BE2C (cell line): Measurements from ENCODE around the gene NETO1.

Experiments
- DNase-seq: peaks from one replicate; pipeline ENCODE4 v3.0.0-alpha.2; 2020
- H3K27me3 ChIP-seq: fragments of 250-450 bp; sonication (Bioruptor Pico); 2 replicates; pipeline ENCODE4 v1.5.1; 2020; ENCODE audit warnings: mild to moderate bottlenecking
- H3K36me3 ChIP-seq: fragments of 250-450 bp; sonication (Bioruptor Pico); 2 replicates; pipeline ENCODE4 v1.5.1; 2020; ENCODE audit warnings: mild to moderate bottlenecking
- H3K4me1 ChIP-seq: fragments of 250-450 bp; sonication (Bioruptor Pico); 2 replicates; pipeline ENCODE4 v1.5.1; 2020
- H3K4me3 ChIP-seq: 2 replicates; pipeline ENCODE4 v1.5.1; 2011; ENCODE audit warnings: low read depth, low read length
- H3K9me3 ChIP-seq: fragments of 250-450 bp; sonication (Bioruptor Pico); 2 replicates; pipeline ENCODE4 v1.5.1; 2020
- TF ChIP-seq, protein P1 (sequence below): IDR thresholded peaks from 2 replicates; pipeline ENCODE4 v1.5.1; 2012; ENCODE audit warnings: mild to moderate bottlenecking, low read depth, low read length

The NETO1 gene

DNA sequence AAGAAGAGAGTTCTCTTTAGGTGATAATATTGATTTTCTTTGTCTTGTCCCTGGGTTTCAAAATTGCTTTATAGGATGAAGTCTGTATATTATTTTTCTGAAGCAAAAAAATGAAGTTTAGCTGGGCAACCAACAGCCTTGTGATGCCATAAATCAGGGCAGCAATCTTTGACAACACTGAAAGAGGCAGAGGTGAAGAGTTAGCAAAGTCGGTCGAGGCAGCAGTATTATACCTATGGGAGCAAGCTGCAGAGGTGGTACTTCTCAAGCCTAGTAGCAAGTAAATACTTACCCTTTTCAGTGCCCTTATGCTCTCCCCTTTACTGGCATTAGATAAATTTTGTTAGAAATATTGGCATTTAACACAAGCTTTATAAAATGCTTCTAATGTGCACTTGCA is 92.9 kb downstream of the NETO1 start:
- DNase-seq: no peak
- Histone ChIP-seq H3K9me3 (no peaks in the 10 kb centered on the region), H3K4me1 (no peaks in the 10 kb centered on the region), H3K36me3 (no peaks in the 10 kb centered on the region), H3K4me3 (no peak overlapping the region), H3K27me3 (no peaks in the 10 kb centered on the region)
- TF ChIP-seq, protein P1, sequence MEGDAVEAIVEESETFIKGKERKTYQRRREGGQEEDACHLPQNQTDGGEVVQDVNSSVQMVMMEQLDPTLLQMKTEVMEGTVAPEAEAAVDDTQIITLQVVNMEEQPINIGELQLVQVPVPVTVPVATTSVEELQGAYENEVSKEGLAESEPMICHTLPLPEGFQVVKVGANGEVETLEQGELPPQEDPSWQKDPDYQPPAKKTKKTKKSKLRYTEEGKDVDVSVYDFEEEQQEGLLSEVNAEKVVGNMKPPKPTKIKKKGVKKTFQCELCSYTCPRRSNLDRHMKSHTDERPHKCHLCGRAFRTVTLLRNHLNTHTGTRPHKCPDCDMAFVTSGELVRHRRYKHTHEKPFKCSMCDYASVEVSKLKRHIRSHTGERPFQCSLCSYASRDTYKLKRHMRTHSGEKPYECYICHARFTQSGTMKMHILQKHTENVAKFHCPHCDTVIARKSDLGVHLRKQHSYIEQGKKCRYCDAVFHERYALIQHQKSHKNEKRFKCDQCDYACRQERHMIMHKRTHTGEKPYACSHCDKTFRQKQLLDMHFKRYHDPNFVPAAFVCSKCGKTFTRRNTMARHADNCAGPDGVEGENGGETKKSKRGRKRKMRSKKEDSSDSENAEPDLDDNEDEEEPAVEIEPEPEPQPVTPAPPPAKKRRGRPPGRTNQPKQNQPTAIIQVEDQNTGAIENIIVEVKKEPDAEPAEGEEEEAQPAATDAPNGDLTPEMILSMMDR: no peak

DNA sequence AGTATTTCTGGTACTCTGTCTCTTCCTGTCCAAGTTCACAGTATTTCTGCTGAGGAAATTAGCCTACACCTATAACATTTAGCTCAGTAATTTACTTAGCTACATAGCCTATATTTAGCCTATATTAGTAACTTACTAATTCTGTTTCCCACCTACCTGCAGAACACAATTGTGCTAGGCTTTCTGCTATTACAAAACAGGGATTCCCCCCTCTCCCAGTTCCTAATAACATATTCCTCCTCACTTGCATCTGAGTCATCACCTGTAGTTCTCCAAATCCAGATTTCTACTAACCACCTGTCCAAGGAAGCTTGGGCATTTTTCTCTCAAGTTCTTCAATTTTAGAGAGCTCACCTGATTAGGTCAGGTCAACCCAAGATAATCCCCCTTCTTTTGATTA is 94.9 kb downstream of the NETO1 start:
- DNase-seq: no peak
- Histone ChIP-seq H3K27me3 (no peaks in the 10 kb centered on the region), H3K36me3 (no peaks in the 10 kb centered on the region), H3K4me1 (no peaks in the 10 kb centered on the region), H3K4me3 (no peak overlapping the region), H3K9me3 (no peaks in the 10 kb centered on the region)
- TF ChIP-seq, protein P1: no peak

DNA sequence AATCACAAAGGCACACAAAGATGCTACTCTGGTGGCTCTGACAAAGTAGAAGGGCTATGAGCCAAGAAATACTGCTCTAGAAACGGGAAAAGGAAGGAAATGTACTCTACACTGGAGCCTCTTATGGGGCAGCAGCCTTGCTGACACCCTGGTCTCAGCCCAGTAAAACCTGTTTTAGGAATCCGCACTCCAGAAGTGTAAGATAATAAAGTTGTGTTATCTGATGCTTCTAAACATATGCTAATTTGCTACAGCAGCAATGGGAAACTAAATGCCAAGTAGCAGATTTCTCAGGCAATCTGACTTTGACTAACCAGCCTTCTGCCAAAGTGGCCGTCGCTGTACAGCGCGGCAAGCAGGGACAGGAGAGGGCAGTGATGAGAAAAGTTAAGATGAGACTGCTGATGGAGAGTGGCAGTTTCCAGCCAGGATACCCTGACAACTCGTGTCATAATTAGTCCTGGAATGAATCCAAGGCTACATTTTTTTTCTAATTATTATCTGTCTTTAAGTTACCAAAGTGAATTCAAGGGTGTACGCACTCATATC is 99.0 kb downstream of the NETO1 start:
- no peak for DNase-seq
- H3K4me3 ChIP-seq: no peak overlapping the region
- TF ChIP-seq, protein P1: no peak

DNA sequence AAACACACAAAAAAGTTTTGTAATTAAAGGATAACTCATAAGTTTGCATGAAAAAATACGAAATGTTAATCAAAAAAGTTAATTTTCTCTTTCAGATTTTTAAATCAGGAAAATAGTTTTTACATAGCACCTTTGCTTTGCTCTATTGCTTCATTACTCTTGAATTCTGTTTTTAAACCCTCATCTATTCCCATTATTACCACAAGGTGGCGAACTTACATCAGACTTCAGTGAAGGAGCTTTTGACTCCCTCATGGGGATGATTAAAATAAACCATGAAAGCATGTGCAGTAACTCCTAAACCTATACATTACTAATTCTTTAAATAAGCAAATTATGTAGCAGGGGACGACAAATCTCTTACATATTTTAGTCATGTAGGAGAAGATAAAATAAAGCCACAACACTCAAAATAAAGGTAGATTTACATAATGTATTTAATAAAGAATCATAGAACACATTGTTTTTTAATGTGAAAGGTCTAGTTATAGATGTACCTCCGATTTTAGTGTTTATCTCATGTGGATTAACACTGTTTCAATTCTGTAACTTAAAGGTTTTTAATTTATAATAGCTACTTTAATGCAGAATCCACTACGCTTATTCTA is 105.2 kb downstream of the NETO1 start:
- Histone ChIP-seq H3K9me3 (no peaks in the 10 kb centered on the region), H3K4me3 (no peak overlapping the region), H3K4me1 (no peaks in the 10 kb centered on the region), H3K36me3 (no peaks in the 10 kb centered on the region), H3K27me3 (no peaks in the 10 kb centered on the region)
- TF ChIP-seq, protein P1: peak; percentile 54
- DNase-seq: no peak

More for the DNA sequence above, 99.0 kb downstream of the NETO1 start:
- no peaks in the 10 kb centered on the region for H3K4me1 ChIP-seq
- no peaks in the 10 kb centered on the region for H3K27me3 ChIP-seq
- no peaks in the 10 kb centered on the region for H3K36me3 ChIP-seq
- H3K9me3 ChIP-seq: no peaks in the 10 kb centered on the region

DNA sequence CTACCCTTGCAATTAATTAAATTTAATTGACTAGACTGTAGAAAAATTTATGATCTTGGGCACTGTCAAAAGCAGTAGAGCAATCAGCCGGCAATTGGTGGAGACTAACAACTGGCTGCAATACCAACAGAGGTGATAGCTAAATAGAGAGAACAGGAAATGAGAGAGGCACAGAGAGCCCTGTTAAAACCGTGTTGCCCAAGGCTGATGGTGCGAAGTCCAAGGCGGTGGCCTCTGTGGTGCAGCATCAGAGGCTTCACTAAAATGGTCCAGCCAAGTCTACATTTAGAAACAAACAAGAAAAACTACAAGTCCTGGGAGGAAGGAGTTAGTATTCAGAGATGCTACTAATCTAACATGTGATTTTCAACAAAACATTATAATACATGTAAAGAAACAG is 115.6 kb downstream of the NETO1 start:
- no peaks in the 10 kb centered on the region for H3K36me3 ChIP-seq
- DNase-seq: no peak

DNA sequence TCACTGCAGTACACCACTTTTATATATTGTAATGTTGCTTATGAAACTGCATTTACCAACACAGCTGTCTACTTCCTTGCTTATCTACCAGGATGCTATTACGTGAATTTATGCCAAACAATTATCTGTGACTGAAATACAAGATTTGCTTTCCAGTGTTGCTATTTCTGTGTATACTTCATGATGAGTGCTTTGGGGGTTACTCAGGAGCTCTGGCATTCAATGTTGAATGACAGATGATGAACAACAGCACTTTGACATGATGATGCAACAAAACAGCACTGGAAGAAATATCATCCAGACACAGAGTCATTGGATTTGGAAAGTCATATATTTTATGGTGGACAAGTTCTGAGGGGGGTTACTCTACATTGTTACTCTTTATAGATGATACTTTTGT is 125.8 kb downstream of the NETO1 start:
- no peak overlapping the region for H3K4me3 ChIP-seq
- no peak for DNase-seq
- no peaks in the 10 kb centered on the region for H3K9me3 ChIP-seq
- TF ChIP-seq, protein P1: no peak
- no peaks in the 10 kb centered on the region for H3K4me1 ChIP-seq
- H3K36me3 ChIP-seq: no peaks in the 10 kb centered on the region
- H3K27me3 ChIP-seq: no peaks in the 10 kb centered on the region

More for the DNA sequence above, 115.6 kb downstream of the NETO1 start:
- H3K4me1 ChIP-seq: no peaks in the 10 kb centered on the region
- H3K4me3 ChIP-seq: no peak overlapping the region
- TF ChIP-seq, protein P1: no peak
- H3K27me3 ChIP-seq: no peaks in the 10 kb centered on the region
- no peaks in the 10 kb centered on the region for H3K9me3 ChIP-seq
